CD1c-positive myeloid dendritic cell (primary cell): ENCODE data around the gene STXBP3.

ENCODE experiments used
- DNase-seq: peaks from one replicate; pipeline ENCODE4 v3.0.0-alpha.2; 2016; ENCODE audit errors: extremely low spot score

Gene STXBP3

GRCh38 chr1:108842525-108843181 lies 96.2 kb downstream of the STXBP3 start:
- no peak for DNase-seq

GRCh38 chr1:108843390-108844137 lies 97.1 kb downstream of the STXBP3 start:
- DNase-seq, result no peak

GRCh38 chr1:108845446-108845845 lies 99.0 kb downstream of the STXBP3 start:
- no peak for DNase-seq

- no peak for DNase-seq
These were observed 99.5 kb downstream of the STXBP3 start for GRCh38 chr1:108845991-108846390.

GRCh38 chr1:108847494-108847893 lies 101.0 kb downstream of the STXBP3 start:
- no peak for DNase-seq

GRCh38 chr1:108848806-108849205 lies 102.3 kb downstream of the STXBP3 start:
- no peak for DNase-seq

- no peak for DNase-seq
These were observed 104.5 kb downstream of the STXBP3 start for GRCh38 chr1:108850929-108851328.

- no peak for DNase-seq
These were observed 105.1 kb downstream of the STXBP3 start for GRCh38 chr1:108851567-108851966.

- peak; percentile 8 for DNase-seq
These were observed 105.9 kb downstream of the STXBP3 start for GRCh38 chr1:108852221-108852975.

- no peak for DNase-seq
These were observed 107.9 kb downstream of the STXBP3 start for GRCh38 chr1:108854221-108855019.

GRCh38 chr1:108856994-108857393 lies 110.5 kb downstream of the STXBP3 start, which contains the start of gene AKNAD1:
TSS of gene AKNAD1 (minus strand) at chr1:108857094. CDS start at chr1:108852664, 4,430 bp downstream.
- DNase-seq, result no peak

GRCh38 chr1:108858230-108858950 lies 111.9 kb downstream of the STXBP3 start:
- DNase-seq, result no peak
